NCI-H82 treated with DMSO at 0.1 percent for 48 hours (cell line): ENCODE results near the gene SAPCD2.
A peak's percentile ranks its signal among the peaks of the same experiment; 100 is the strongest.
"Not testable (repeated sequence)": the region's sequence is repeated elsewhere in the genome, so short reads cannot be mapped to it uniquely, and the experiment has no call there.

Experiments
- DNase-seq: peaks from one replicate; lab custom pipeline; 2025; ENCODE audit not compliant: unreplicated experiment; lab: John Stamatoyannopoulos, UW

SAPCD2 gene

DNA sequence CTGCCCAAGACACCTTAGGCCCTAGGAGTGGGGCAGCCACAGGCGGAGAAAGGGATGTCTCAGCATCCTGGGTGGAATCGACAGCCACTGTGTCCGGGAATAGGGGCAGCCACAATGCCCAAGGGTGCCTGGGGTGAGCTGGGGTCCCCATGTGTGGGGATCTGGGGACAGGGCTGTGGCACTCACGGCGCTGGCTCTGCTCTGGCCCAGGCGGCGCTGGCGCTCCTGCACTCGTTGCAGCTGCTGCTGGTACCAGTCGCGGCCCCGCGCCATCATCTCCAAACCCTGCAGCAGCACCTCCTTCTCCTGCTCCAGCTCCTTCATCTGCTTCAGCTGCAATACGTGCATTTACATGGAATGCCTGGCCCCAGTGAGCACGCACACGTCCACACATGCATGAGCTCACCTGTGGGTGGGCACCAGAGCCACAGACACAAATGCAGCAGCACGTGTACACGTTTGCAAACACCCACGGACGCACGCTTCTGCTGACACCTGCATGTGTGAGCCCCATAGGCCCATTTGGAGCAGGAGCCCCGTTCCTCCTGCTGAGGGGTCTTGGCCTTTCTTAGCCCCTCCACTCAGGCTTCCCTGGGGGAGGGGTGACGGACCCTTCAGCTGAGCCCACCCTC, 4.9 kb downstream of the SAPCD2 start:
- no peak for DNase-seq

DNA sequence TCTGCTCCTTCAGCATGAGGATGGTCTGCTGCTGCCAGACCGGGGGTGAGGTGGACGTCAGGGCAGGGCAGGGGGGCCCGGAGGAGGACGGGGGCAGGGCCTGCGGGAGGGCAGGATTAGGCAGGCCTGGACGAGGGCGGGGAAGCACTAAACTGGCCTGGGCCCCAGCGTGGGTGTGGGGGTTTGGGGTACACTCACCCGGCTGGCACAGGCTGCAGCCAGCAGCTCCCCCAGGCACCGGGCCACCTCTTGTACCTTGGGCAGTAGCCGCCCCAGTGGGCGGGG, 5.5 kb downstream of the SAPCD2 start:
- DNase-seq = no peak

DNA sequence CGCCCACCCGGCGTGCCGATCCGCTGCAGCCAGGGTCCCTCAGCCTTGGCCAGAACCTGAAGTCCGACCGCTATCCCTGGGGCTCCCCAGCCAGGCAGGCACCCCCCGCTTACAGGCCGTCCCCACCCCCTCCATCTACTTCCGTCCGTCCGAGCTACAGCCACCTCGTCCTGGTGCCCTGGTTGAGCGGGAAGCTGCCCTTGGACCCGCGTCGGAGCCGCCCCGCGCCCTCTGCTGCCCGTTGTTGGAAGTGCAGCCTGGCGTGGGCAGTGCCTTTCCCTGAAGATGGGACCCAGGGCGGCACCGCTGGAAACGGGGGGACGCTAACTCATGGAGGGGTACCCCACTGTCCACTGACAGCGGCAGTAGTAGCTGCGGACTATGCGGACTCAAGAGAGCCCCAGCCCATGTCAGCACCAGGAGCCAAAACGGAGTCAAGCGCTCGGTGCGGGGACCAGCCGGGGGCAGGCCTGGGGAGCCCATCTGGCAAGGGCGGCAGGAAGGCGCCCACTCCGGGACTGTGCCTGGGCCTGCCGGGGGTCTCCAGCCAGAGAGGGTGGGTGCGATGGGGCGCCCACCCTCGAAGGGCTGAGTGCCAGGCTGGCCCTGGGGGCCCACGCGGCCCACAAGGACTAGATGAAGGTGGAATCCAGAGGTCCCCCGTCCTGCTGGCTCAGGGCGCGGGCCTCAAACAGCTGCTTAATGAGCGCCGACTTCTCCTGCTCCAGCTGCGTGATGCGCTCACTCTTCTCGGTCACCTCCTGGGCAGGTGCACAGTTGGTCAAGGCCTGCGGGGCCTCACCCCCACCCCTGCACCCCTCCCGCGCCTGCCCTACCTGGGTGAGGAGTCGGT, 6.1 kb downstream of the SAPCD2 start:
- no peak for DNase-seq

DNA sequence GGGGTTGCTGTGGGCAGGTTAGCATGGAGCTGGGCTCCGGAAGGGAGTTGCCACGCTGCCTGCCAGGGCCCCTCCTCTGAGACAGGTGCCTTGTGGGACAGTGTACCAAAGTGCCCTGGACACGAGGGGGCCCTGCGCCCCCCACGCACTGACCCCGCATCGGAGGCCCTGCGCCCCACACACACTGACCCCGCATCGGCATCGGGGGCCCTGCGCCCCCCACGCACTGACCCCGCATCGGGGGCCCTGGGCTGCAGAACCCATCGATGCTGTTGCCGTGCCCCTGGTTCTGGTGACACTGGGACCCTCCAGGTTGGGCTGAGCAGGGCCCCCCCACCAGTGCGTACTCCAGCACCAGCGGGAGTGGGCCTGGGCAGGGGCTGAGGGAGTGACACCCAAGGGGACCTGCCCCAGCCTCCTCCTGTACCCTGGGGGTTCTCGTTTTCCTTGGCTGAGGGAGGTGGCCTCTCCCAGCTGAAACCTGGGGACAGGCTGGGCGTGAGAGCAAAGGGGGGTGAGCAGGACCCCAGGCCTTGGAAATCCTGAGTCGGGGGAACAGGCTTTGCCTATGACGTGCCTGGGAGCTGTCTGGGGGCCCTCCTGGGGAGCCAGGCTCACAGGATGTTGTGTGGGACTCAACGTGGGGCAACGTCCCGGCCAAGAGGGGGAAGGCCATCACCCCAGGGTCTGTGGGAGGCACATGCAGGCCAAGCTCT, 6.9 kb downstream of the SAPCD2 start:
- DNase-seq = no peak

DNA sequence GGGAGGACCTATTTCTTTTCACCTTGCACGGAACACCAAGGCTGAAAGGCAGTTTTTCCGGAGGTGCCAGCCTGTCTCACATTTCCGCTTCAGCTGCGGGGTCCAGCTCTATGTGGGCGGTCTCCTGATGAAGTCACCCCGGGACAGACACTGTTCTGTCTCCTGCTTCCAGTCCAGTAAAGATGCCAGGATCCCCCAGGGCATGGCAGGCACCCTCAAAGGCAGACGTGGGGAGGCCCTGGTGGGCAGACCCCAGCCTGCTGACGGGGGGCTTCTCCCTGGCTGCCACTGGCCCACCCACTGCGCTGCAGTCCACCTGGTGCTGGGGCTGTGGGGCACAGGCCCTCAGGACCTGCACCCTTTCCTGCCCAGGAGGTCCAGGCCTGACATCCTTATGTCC, 7.6 kb downstream of the SAPCD2 start:
- DNase-seq = not testable (repeated sequence)

DNA sequence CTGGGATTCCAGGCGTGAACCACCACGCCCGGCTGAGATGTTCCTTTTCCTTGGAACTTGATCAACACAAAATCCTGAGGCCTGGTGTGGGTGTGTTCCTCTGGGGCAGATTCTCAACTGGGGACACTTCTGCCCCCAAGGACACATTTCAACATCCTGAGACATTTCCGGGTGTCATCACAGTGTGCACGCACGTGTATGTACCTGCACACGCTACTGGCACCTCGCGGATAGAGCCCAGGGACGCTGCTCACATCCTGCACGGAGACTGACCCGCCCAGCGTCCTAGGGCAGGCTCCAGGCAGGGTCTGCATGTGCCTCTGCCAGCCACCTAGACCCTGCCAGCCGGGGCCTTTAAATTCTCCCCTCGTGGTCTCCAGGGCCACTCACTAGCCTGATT, 8.0 kb downstream of the SAPCD2 start:
- no peak for DNase-seq

DNA sequence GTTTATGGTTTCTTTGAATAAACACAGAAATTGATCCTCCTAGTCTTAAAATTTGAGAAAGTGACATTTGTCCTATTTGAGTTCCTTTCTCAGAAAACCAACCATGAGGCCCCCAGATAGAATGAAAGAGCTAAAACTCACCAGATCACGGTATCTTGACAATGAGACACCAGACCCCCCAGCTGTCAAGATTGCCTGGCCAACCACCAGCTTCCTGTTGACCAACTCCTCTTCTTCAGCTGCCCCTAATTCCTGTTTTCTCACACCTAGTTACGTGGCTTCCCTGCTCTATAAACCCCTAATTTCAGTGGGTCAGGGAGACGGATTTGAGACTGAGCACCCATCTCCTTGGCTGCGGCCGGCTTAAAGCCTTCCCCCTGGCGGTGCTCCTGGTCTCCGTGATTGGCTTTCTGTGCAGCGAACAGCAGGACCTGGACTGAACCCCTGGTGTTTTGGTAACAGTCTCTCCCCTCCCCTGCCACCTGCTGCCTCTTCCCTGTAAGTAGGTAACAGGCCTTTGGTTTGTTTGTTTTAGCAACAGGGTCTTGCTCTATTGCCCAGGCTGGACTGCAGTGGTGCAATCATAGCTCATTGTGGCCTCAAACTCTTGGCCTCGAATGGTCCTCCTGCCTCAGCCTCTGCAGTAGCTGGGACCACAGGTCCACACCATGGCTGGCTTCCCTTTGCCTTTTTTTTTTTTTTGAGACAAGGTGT, 11.7 kb downstream of the SAPCD2 start:
- peak; percentile 75 for DNase-seq

DNA sequence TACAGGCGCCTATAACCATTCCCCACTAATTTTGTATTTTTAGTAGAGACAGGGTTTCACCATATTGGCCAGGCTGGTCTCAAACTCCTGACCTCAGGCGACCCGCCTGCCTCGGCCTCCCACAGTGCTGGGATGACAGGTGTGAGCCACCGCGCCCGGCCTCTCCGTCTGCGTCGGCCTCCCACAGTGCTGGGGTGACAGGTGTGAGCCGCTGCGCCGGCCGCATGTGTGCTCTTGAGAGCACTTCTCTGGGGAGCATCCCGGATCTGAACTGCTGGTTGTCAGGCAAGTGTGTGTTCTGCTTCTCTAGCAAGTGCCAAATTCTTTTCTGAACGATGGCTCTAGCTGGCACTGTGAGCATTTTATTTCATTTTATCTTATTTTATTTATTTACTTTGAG, 12.8 kb downstream of the SAPCD2 start:
- DNase-seq = no peak

DNA sequence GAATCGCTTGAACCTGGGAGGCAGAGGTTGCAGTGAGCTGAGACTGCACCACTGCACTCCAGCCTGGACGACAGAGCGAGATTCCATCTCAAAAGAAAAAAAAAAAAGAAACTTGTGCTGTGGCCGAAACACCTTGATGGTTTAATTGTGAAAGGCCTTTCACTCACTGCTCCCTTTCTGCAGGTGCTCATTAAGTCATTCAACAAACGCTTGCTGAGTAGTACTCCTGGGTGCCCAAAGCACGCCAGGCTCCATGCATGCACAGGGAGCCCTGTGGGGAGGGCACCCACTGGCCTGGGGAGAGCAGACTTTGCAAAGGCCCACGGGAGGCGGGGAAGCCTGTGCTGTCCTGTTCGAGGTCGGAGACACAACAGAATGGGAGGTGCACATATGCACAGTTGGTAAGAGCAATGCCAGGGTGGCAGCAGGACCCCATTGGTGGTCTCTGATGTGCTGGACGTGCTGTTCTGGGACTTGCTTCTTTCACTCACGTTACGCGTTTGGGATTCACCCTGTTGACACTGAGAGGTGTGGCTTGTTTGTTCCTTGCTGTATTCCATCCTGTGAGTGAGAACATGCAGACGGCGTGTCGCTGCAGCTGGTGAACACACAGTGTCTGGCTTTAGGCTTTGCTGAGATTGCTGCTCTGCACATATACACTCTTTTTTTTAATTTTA, 13.5 kb downstream of the SAPCD2 start:
- no peak for DNase-seq

DNA sequence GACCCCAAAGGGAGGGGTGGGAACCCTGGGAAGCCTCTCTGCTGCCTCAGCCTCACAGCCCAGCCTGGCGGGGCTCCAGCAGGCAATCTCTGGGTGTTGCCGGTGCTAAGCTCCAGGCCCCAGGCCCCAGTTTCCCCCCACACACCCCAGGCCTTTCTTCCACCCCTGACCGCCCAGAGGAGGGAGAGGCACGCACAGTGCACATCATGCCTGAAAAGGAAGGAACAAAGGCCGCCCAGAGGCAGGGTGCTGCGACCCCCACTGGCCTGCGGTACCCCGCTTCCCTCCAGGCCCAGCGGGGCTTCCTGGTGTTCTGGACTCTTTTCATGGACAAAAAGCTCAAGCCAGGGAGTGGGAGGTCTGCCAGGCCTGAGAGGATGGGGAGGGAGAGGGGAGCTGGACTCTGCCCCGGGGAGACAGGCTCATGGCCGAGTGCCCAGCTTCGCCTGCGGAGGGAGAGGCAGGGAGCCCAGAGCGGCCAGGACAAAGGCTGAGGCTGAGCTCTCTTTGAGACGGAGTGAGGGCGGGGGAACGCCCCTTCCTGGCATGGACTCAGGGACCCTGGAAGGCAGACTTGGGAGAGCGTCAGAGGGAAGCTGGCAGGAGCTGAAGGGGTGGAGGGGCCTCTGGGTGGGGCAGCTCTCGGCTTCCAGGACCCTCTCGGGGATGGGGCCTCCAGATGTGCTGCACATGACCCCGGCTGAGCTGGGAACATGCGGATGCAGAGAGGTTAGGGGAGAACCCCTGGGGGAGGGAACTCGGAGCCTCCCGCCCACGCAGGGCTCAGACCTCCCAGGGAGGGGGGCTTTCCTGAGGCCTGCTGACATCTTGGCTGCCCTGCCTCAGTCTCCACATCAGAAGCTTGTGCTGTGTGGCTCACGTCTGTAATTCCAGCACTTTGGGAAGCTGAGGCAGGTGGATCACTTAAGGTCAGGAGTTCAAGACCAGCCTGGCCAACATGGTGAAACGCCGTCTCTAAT, 14.7 kb downstream of the SAPCD2 start:
- DNase-seq = no peak

DNA sequence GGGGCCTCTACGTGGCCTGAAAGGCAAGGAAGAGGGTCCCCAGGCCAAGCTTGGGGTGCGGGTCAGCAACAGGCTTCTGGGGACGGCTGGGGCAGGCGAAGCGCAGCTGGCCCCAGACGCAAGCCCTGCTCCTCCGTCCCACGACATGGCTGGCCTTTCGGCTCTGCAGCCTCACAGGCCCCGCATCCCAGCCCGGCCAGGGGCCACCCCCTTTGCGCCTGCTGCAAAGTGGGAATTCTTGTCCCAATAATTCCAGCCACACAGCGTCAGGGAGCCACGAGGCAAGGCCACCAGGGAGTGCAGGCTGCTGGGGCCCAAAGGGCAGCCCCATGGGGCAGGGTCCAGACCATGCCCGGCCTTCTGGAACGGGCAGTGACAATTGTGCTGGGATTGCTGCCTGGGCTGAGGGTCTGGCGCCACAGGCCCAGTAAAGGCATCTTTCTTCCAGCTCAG, 15.4 kb downstream of the SAPCD2 start:
- DNase-seq = no peak

DNA sequence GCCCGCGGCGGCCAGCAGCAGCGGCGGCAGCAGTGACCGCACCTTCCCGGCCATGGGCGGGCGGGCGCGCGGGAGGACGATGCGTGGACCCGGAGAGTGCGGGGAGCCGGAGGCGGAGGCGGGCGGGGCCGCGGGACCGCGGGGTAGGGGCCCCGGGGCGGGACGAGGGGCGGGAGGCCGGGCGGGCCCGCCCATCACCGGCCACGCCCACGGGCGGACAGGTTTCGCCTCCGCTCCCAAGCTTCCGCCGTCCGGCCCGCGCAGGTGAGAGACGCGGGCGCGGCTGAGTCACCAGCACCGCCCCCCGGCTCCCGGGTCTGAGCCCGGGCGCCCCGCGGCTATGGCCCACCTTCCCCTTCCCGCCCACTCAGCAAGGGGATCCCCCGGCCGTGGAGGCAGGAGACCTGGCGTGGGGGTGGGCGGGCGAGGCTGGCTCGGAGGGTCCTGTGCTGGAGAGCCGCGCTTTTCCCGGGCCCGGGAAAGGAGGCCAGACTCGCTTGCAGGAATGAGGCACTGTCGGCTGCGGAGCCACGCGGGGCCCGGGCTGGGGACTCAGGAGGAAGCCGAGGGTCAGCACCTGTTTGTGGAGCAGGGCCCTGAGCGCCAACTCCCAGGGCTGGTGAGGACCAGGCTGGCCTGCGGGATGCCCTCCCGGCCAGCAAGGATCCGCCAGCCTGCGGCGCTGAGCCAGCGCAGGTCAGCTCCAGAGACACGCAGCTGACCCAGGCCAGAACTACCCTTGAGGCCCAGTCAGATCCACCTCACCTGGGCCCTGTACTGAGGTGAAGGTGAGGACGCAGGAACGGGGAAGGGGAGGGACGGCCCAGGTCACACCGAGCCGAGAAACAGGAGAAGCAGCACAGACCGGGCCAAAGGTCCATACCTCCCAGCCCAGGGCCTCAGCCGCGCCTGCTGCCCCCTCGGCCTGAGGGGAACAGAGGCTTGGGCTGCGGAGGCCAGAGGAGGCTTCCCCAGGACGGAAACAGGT, 16.1 kb downstream of the SAPCD2 start, which contains the start of gene ENTPD2:
Gene ENTPD2, minus strand, starts transcription at position 118 of the 988 bp plus-strand sequence. Its CDS starts 64 bp downstream, at position 54.
- DNase-seq = no peak

DNA sequence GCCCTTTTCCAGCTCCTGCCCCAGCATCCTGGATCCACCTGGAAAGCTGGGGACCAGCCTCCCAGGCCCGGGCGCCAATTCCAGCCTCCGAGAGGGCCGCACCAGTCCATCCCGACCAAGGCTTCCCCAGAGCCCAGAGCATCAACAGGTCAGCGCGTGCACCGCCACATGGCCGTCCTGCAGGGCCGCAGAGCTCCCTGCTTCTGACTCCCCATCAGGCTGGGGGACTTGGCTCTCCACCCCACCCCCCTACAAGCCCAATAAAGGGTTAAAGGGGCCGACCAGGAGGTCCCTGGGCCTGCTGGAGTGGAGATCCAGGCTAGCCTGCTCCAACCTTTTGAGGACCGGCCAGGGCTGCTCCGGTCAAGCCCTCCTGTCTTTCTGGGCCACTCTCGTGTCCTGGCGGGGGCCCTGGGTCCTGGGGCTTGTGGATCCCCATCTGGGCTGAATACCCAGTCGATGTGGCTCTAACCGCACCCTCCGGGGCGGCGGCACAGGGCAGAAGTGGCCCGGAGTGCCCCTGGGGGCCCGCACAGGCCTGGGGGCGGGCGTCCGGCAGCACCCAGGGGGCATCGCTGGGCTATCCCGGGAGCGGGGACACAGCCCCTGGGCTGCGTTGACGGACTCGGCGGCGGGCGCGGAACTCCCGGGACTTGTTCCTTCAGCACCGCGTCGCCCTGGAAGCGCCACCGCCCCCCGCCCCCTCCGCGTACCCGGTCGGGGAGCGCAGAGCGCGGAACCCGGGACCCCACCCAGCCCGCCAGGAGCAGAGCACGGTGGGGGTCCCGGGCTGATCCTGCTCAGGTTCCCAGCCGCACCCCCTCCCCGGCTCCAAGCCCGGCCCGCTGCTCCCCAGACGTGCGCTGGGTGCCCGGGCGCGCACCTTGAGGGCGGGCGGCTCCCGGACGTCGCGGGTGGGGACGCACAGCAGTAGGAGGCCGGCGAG, 17.1 kb downstream of the SAPCD2 start:
- no peak for DNase-seq

DNA sequence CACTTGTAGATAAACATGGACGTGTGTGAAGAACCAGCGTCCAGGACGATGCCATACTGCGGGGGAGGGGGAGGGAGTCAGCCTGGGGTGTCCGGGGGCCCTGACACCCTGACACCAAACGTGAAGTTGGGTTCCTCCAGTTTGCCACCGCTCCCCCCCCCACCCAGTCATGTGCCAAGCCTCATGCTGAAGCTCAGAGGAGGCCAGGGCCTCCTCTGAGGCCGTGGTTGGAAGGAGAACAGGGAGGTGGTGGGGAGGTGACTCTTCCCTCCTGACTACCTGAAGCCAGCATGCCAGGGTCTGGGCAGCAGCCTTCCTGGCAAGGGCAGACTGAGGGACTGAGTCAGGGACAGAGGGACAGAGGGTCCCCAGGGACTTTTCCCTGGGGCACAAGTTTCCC, 18.1 kb downstream of the SAPCD2 start:
- DNase-seq = no peak

DNA sequence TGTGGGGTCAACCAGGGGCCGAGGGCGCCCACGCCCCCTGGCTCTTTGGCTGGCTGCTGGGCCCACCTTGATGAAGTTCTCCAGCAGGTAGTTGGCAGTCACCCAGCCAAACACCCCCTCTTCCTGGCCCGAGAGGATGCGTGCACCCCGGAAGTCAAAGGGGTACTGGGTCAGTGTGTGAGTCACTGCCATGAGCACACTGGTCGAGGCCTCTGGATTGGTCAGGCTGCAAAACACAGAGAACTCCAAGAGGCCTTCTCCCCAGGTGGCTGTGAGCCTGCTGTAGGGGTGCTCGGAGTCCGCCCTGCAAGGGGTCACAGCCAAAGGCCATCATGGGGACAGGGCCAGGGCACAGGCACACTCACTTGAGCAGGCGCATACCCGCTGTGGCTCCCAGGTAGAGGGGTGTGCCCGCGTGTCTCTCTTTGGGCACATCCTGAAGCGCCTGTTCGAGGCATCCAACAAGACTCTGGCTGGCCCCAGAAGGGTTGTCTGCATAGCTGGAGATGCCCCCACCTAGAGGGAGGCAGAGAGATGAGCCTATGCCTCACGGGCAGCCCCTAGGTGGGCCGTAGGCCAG, 19.1 kb downstream of the SAPCD2 start:
- DNase-seq = no peak

DNA sequence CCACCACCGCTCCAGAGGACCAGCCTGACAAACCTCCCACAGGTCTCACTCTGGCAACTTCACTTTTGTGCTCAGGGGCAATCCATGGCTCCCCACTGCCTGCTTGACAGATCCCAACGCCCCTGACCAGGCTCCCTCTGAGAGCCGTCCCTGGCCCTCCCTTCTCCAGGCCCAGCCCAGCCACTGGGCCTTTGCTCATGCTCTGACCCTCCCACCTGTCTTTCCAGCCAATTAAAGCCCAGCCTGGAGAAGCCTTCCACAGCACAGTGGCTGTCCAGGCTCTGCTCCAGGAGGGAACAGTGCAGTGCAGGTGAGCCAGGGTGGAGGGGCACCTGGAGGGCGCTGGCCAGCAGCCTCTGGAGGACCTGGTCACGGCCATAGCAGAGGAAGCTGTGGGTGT, 19.8 kb downstream of the SAPCD2 start:
- DNase-seq = no peak
